GM21619 (cell line): Measurements from ENCODE around the gene APOL3.
"Not testable (repeated sequence)": the region's sequence is repeated elsewhere in the genome, so short reads cannot be mapped to it uniquely, and the experiment has no call there.

Experiments
- ATAC-seq: cut with Tn5 transposase; IDR thresholded peaks from one replicate; pipeline ENCODE4 v1.9.1; 2021; ENCODE audit not compliant: unreplicated experiment

The APOL3 gene, protein sequence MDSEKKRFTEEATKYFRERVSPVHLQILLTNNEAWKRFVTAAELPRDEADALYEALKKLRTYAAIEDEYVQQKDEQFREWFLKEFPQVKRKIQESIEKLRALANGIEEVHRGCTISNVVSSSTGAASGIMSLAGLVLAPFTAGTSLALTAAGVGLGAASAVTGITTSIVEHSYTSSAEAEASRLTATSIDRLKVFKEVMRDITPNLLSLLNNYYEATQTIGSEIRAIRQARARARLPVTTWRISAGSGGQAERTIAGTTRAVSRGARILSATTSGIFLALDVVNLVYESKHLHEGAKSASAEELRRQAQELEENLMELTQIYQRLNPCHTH

DNA sequence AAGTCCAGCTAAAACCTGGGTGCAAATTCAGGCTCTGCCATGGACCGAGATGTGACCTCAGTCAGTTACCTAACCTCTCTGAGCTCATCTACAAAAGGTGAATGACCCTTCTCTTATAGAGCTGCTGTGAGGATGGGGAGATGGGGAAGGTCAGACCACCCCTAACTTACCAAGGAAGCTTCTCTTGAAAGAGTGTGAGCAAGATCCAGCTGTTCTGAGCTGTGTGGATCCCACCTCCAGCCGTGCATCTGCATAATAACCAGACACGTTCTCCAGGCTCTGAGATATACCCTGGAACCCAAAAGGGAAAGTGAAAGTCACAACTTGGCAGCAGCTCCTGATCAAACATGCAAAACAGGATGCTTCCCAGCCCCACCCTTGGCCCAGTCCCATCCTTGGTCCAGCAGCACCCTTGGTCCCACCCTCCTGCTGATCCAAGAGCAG lies at the start of gene APOL3:
TSS of gene APOL3 (minus strand) at position 257 of the 444 bp plus-strand sequence. CDS start 11,700 bp downstream, outside the sequence.
- no peak for ATAC-seq

DNA sequence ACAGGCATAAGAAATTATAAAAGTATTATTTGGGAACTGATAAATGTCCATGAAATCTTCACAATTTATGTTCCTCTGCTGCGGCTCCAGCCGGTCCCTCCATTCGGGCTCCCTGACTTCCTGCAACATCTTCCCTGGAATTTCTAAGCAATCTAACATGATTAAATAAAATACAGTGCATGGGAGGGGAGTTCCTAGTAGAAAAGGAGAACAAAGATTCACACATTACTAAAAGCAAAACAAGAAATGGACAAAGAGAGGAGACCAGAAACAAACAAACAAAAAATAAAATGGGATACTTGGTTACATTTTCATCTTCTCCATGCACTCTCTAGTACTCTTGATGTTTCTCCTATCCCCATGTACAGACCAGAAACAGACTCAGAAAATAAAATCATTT lies 49.7 kb upstream of the APOL3 start:
- ATAC-seq, result no peak

DNA sequence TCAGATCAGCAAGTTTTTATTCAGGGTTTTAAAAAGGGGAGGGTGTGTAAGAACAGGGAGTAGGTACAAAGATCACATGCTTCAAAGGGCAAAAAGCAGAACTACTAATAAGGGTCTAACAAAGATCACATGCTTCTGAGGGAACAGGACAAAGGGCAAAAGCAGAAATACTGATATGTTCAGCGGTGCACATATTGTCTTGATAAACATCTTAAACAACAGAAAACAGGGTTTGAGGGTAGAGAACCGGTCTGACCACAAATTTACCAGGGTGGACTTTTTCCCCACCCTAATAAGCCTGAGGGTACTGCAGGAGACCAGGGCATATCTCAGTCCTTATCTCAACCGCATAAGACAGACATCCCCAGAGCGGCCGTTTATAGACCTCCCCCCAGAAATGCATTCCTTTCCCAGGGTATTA lies 48.9 kb upstream of the APOL3 start:
- not testable (repeated sequence) for ATAC-seq

DNA sequence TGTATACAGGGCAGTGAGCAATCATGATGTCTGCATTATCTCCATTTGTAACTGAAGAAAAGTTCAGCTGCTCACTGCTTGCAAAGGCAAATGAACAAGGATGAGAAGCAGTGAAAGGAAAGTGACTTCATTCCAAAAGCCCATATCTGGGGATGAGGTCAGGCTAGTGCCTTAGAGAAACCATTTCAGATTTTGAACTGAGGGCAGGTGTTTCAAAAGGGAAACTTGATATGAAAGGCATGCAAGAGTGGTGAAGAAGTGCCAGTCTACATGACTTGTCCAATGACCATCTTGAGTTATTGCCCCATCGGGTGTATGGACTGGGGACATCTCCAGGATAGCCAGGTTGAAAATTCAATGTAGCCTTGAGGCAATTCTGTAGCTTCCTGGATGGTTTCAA lies 48.4 kb upstream of the APOL3 start:
- no peak for ATAC-seq

DNA sequence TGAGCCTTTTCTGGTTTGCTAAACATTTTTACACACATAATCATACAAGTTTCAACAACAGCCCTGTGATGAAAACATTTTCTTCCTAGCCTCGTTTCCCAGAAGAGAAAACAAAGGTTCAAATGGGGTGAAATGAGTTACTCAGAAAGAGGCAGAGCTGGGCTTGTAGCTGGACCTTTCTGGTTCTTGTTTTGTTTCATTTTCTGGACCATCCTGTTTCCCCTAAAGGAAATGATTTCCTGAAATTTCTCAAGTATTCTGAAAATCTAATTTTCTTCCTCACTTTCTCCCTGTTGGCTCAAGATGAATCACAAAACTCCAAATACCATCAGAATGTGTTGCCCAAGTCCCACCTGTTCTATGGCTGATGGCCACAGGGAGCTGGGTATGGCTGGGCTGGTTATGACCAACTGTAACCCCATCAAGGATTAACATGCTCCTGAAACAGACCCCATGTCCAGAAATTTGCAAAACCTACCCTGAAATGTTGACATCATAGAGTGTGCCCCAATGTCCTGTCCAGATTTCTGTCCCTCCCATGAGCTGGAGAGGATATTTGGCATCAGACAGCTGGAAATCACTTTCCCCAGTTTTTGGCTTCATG lies 47.7 kb upstream of the APOL3 start:
- no peak for ATAC-seq

DNA sequence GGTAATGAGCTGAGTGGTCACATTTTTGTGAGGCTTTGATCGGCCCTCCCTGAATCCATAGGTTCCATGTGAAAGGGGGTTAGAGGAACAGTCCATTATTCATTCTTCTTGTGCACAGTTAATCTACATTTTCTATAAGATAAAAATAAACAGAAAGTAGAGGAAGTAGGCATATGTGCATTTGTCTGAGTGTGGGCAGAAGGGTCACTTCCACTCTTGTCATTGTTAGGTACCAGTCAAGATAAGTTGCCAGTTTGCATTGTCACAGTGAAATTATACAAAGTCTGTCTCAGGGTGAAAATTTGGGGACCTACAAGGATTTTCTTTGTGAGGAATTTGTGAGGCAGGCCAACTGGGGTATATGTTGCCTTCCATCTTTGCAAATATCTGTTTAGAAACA lies 45.7 kb upstream of the APOL3 start:
- ATAC-seq, result no peak

DNA sequence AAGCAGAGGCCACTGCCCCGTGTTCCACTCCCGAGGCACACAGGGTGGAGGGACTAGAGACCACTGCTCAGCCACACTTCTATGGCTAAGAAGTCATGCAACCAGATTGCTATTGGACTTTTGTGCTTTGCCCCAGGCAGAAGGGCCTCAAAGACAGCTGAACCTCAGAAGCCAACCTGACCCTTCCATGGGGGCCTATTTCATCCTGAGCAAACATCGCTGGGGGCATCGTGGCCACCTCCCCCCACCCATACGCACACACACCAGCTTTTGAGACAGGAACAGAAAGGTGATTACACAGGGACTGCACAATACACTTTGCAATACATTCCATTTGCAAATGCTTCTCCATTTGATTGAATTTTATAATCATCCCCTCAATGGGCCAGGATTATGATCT lies 45.0 kb upstream of the APOL3 start:
- not testable (repeated sequence) for ATAC-seq

DNA sequence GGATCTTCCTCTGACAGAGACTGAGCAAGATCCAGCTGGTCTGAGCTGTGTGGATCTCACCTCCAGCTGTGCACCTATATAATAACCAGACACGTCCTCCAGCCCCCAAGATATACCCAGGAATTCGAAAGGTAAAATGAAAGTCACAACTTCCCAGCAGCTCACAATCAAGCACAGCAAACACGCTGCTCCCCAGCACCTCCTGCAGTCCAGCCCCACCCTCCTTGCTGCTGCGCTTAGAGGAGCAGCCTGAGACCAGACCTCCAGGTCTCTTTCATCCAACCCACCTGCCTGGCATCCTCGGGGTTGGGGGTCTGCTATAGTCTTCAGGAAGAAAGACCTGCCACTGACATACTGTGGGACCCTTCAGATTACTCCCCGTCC lies 44.1 kb upstream of the APOL3 start:
- no peak for ATAC-seq

DNA sequence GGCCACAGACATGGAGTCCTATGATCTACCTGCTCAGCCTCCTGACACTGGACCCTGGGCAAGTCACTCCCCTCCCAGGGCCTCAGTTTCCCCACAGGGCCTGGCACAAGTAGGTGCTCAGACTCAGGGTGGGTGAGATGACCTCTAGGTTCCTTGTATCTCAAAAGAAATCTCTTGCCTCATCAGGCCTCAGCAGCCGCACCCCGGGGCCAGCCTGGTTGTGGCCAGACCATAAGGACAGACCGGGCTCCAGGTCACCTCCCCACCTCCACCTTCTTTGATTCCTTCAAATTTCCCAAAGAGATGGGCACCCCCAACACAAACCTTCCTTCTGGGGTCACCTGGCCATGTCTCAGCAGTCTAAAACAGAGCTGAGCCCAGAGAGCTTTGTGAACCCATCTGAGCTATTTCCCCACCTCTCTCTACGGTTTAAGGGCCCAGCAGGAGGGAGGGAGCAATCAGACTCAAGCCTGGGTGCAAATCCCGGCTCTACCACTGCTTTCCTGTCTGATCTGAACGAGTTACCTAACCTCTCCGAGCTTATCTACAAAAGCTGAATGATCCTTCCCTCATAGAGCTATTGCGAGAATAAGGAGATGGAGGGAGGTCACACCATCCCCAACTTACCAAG lies 43.6 kb upstream of the APOL3 start:
- ATAC-seq, result no peak

DNA sequence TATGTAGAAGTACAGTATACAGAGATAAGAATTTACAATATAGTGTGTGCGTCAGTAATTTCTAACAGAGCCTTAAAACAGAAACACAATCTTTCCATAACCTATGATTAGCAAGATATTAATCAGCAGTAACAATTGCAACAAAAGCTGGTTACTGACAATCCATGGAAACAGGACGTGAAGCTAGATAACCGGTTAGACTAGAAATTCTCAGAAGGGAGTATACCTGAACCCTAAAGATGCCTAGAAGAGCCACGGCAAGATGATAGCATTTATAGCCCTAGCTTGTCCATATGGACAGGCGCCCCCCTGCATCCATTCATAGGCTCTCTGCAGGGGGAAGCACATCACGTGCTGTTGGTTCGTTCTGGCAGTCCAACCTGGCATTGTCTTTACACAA lies 42.9 kb upstream of the APOL3 start:
- not testable (repeated sequence) for ATAC-seq

DNA sequence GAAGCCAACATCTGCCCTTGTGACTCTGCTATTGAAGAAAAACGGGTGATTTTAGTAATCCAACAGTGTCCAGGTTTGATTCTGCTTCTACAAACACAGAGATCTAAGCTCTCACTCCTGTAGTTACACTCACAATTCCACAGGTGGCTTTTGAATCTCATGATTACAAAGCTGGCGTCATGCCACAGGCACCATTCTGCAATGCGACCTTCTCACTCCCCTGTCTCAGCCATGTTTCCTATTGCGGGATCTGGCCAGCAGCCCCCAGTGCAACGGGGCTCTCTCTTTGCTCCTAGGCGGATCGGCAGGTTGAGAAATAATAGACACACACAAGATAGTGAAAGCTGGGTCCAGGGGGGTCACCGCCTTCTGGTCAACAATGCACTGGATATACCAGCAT lies 42.4 kb upstream of the APOL3 start:
- not testable (repeated sequence) for ATAC-seq

DNA sequence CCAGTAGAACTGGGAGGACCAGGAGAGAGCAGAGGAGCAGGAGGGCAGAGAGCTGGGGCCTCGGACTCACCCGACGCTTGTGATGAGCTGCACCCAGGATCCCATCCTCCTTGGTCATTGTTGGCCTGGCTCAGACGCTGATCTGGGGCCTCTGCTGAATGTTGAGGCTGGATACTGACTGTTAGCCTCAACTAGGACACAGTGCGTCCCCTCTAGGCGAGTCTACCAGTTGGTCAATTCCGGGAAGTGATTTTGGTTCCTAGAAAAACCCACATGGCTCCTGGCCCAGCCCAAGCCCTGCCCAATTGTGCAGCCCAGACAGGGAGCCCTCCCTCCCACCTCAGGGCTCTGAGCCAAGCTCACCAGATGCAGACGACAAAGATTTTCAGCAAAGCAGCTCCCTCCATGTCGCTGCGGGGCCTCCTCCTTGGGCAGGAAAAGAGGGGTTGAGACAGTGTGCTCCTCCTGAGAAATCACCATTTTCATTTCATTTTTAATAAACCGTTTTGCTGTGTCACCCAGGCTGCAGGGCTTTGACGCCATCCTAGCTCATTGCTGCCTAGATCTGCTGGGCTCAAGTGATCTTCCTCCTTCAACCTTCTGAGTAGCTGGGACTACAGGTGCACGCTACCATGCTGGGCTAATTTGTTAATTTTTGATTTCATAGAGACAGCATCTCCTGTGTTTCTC lies 41.2 kb upstream of the APOL3 start, which contains the start of gene APOL4:
TSS of gene APOL4 (minus strand) at position 180 of the 690 bp plus-strand sequence. CDS start at position 105, 75 bp downstream.
- ATAC-seq, result no peak

DNA sequence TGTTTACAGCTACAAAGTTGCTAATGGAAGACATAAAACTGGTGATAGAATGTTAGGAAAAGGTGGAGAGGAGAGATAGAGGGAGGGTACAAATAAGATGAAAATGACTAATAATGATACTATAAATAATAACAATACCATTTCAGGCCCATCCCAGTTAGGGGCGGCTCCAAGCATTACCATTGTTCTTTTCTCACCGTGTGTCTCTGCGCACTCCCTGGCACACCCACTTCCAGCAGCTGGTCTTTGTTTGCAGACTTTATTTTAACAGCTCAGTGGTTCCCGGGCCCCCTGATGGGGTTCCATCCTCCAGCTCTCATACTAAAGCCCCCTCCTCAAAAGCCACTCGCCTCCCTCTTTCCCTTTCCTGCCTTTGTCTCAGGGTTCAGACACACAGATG lies 40.5 kb upstream of the APOL3 start:
- ATAC-seq, result not testable (repeated sequence)

DNA sequence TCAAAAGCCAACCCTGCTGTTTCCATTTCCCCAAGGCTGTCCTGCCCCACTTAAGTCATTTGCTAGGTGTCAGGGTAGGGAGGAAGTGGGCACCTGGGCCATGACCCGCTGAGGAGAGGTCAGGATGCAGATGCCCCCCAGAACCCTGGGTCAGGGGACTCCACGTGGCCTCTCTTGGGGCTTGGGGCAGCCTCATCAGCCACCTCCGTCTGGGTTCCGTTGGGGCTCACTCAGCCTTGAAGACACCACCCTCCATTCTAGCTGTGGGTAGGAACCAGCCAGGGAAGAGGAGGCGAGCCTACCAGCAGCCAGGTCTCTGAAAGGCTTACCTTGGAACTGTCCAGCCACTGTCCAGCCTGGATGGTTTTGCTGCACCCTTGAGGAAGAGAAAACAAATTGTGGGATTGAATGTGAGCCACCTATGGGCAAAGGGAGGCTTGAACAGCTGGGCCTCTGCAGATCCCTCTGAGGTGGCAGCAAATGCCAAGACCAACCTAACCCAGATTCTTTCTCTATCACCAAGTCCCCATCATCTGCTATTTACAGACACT lies 38.5 kb upstream of the APOL3 start:
- ATAC-seq, result no peak

DNA sequence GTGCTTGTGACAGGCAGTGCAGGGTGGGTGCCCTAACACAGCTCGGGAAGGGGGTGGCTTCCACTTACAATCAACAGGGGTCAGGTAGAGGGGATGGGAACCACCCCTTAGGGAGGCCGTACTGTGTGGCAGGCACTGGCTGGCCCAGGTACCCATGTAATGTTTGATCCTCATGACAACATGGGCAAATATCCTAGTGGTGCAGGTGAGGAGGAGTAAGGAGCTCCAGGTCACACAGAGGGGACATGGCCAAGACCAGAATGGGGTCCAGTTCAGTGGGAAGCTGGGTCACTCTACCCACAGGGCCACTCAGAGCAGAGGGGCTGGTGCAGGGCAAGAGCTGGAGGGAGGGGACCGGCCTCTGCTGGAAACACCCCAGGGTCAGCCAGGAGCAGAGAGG lies 38.0 kb upstream of the APOL3 start:
- ATAC-seq, result no peak

DNA sequence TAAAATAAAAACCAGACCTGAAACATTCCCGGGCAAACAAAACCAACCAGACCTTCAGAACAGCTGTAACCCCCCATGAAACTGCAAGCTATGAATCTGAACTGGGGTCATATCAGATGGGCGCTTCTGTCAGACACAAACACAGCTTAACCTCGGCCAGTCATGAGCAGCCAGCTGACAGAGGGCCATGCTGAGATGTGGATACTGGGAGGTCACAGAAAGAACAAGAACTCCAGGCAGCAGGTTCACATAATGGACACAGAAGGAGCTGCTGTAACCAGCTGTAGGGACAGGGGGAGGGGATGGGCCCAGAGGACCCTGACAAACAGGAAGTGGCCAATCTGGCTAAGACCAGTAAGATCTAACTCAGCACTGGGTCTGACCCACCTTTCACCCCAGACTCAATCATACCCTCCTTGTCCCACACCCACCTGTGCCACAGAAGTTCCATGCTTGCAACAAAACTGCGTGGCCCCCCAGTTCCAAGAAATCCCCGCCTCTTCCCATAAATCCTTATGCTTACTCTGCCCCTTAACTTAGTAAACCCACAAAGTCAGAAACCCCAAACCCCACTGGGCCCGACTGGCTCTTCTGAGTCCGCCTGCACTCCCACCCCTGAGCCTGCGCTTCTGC lies 37.1 kb upstream of the APOL3 start:
- ATAC-seq, result no peak

DNA sequence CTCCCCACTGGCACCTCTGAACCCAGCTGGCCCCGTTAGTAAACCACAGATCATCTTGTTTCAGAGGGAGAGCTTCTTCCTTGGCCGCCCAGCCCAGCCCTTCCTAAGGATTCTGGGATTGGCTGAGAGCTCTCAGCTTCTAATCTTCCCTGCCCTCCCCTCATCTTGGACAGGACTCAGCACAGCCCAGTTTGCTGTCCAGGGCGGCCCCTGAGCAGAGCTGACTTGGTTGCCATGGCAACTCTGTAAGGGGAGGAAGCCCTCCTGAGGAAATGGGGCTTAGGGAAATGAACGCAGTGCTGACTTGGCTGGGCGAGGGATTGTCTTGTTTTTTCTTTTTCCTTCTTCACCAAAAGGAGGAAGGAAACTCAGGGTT lies 36.5 kb upstream of the APOL3 start:
- ATAC-seq, result no peak

DNA sequence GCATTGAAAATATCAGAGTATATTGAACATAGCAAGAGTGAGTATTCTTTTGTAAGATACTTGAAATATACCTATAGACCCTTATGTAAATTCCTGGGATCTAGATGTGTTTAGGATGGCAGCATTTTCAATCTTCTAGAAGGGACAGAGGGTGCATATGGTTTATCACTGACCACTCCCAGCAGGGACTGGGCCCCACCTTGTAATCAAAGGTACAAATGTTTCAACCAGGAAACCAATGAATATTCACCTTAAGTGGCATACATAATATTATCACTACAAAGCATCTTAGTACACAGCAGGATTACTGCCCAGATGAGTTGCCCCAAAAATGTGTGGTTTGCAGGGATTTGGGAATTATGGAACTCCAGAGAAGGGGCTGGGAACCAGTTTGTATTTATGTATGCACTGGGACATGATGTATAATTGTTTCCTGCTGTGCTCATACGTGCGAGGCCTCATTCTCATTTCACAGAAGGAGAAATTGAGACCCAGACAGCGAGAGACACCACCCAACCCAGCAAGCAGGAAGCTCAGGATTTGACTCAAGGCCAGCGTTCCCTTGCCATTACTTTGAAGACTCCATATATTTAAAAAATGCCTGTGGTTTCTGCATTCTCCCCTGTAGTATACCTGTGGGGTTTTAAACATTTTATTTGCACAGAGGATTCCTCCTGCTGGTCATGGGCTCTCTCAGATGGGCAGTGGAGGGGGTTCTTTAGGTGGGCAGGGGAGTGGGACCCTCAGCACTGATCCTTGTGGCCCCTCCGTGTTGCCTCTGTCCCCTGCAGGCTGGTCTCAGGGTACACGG lies 35.9 kb upstream of the APOL3 start:
- no peak for ATAC-seq

DNA sequence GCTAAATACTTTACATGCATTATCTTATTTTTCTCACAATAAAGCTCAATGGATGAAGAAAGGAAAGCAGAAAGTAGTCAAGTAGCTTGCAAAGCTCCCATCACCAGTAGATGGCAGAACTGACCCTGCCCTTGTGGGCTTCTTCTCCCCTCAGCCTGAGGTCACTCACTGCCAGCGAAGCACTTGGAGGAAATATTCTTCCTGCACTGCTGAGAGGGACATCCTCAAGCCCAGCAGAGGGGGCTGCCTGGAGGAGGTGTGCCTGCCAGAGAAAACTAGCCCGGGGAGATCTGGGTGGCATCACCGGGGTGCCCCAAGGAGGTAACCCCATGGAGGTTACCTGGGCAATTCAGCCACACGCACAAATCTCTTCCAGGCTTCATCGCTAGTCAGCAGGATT lies 34.4 kb upstream of the APOL3 start:
- ATAC-seq, result no peak

DNA sequence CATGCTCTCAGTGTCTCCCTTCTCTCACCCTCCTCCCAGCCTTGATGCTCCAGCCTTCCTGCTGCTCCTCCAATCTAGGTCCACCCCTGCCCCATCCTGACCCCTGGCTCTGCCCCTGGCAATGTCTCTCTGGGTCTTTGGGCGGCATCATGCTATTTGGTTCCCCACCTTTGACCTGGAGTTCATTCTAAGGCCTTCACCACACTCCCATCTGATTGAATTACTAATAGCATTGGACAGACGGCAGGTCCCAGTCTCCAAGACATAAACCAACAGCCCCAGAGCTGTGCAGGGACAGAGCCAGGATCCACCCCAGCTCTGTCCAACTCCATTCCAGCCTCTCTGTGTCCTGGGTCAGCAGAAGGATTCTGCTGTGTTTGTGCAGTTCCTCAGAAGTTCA lies 33.8 kb upstream of the APOL3 start:
- ATAC-seq, result no peak
